Stimulated activated CD4-positive, alpha-beta T cell treated with anti-CD3 and anti-CD28 coated beads, Interleukin-4, amount 100 ng/mL, for 4 hours (primary cell): ENCODE results near the gene EEPD1.

ENCODE experiments used
- DNase-seq, 2 experiments: peaks; one replicate each; pipeline ENCODE4 v3.0.0-alpha.2; 2020

EEPD1 gene

GRCh38 chr7:36263095-36263484 lies 110.0 kb downstream of the EEPD1 start:
- DNase-seq = no peak

DNA sequence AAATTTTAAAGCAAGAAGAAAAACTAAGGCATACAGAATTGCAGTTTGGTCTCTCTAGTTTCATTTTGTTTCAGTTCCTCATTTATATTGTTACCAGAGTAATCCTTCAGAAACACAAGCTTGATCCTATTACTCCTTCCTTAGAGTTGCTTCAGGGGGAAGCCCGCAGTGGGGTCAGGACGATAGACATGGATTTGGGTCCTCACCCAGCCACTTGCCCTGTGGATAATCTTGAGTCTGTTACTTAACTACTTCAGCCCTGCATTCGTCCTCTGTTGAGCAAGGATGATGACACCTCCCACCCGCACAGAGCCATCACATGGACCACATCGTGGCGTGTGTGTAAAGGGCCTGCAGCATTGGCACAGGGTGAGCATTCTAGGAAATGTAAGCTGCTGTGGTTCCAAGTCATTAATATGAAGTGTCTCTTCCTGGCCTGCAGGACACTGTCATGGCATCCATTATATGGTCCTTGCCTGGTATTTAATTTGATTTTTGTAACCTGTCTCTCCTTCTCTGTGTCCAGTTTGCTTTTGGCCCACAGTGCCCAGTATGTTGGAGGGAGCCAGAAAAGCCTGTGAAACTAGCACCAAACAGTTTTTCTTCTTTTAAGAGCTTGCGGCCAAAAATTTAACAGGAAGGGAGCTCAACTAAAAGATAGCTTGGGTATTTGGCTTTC lies 111.2 kb downstream of the EEPD1 start:
- no peak for DNase-seq

DNA sequence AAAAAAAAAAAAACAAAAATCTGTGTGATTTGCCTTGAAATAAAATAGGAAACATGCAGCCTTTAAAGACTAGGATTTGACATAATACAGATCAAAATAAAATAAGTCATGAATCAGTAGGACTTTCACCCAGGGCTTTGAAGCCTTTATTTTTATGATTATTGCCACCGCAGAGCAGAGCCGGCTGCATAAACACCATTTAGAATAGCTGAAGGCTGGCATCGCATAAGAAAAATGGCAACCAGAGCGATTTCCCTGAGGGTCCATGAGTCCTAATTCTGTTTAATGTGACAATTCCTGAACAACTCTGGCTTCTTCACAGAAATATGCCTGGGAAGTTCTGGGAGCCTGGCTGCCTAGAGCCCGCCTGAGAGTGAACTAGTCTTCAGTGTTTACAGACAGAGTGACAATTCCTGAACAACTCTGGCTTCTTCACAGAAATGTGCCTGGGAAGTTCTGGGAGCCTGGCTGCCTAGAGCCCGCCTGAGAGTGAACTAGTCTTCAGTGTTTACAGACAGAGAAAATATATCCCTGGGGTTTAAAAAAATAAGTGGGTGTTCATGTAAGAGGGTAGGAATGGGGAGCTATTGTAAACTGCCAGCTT lies 112.0 kb downstream of the EEPD1 start:
- DNase-seq = no peak

DNA sequence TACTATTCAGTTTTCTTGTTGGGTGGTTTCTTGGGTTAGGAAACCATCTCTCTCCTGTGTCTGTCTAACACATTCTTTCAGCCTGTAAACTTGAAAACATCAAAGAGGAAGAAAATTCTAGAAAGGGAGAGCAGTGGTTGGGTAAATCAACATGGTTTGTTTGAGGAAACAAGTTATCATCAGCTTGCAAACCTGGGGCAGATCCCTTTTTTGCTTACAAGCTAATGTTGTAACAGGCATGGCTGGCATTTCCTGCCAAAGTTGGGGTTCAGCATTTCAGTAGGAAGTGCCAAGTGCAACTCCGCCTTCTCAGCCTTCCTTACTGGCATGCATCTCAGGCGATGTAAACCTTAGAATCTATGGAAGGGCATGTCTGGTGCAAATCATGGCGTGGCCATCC lies 112.6 kb downstream of the EEPD1 start:
- no peak for DNase-seq

DNA sequence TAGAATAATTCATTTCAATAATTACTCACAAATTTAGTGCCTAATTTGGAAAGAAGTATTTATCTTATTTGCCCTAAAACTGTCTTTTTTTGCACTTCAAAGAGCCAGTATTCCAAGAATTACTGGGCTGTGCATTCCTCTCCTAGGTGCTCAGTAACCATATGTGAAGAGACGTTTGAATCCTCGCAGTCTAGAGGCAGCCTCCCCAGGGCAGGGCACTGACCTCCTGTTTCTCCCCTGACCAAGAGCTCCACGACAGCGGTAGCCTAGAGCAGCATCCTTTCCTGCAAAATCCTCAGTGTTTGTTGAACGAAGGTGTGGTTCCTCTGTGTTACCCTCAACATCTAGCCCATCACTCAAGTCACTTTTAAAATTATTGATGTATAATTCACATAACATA lies 113.1 kb downstream of the EEPD1 start:
- no peak for DNase-seq

DNA sequence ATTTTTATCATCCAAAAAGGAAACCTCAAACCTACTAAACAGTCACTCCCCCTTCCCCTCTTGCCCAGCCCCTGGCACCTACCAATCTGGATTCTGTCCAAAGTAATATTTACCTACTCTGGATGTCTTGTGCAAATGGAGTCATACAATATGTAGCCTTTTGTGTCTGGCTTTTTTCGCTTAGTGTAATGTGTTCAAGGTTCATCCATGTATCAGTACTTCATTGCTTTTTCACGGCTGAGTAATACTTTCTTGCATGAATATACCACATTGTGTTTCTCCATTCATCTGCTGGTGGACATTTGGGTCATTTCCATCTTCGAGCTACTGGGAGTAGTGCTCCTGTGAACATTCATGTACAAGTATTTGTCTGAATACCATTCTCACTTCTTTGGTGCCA lies 113.6 kb downstream of the EEPD1 start:
- DNase-seq = no peak

GRCh38 chr7:36272211-36272566 lies 119.1 kb downstream of the EEPD1 start:
- no peak for DNase-seq

- no peak for DNase-seq
Observed at GRCh38 chr7:36272567-36273269, 119.7 kb downstream of the EEPD1 start.

GRCh38 chr7:36273836-36274235 lies 120.8 kb downstream of the EEPD1 start:
- DNase-seq = no peak

GRCh38 chr7:36275735-36276284 lies 122.8 kb downstream of the EEPD1 start:
- no peak for DNase-seq

GRCh38 chr7:36276428-36277248 lies 123.6 kb downstream of the EEPD1 start:
- no peak for DNase-seq

- DNase-seq = no peak
Observed at GRCh38 chr7:36277249-36277542, 124.1 kb downstream of the EEPD1 start.

DNA sequence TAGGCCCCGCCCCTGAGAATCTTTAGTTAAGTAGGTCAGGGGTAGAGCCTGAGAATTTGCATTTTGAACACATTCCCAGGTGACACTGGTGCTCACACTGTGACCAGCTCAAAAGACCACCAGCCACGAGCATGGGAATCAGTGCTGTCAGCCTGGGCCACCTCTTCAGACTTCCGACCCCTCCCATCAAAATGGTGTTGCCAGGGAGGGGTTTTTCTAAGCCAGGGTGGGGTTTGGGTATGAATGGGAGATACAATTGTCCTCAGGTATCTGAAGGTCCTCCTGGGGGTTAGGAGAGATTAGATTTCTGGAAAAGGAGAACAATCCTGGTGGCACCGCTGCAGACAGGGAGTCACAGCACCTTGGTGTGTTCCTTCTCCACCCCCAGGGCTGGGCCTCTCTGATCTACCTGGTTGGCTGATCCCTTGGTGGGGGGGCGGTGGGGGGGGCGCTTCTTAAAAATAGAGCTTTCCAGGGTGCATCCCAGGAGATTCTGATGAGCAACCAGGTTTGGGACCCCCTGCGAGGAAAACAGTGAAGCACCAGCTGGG lies 125.1 kb downstream of the EEPD1 start:
- DNase-seq = no peak

- no peak for DNase-seq
Observed at GRCh38 chr7:36278620-36279172, 125.6 kb downstream of the EEPD1 start.

- DNase-seq = no peak
Observed at GRCh38 chr7:36279200-36279925, 126.3 kb downstream of the EEPD1 start.

- DNase-seq = no peak
Observed at GRCh38 chr7:36279926-36280315, 126.9 kb downstream of the EEPD1 start.

DNA sequence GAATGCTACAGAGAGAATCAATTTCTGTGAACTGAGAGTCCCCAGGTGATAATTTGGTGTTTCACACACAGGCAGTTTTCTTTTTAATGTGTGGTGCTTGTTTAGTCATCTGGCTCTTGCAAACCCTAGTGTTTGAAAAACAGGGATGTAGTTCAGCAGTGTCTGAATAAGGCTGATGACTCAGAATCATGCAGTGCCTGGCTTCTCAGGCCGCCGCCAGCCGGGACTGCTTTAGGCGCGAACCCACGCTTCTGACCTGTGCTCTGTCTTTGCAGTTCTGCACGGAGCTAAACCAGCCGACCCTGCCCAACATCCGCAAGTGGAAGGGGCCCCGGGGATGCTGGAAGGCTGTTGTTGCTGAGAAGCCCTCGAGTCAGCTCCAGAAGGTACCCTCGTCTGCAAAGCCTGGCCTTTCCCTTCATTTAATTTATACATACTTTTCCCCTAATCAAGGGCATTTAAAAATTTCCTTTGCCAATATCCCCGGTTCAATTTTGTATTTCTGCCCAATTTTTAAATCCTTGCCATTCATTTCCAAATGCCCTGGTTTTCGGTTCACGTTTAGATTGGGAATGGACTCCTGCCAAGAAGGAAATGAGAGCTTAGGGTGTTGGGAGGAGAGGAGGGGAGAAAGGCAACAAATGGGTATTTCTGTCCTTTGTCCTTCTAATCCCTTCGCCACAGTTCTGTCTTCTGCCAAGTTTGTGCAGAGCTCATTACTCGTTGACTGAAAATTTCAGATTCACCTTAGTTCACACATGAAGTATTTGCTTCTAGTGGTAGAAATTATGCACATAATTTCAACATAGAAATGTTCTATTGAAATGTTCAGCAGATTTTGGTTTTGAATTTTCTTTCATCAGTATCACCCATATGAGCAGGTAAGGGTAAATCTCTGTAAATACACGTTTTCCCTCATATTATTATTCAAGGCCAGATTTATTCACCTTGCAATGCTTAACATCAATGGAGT lies 128.1 kb downstream of the EEPD1 start:
- no peak for DNase-seq

- no peak for DNase-seq
Observed at GRCh38 chr7:36281945-36282717, 129.1 kb downstream of the EEPD1 start.

DNA sequence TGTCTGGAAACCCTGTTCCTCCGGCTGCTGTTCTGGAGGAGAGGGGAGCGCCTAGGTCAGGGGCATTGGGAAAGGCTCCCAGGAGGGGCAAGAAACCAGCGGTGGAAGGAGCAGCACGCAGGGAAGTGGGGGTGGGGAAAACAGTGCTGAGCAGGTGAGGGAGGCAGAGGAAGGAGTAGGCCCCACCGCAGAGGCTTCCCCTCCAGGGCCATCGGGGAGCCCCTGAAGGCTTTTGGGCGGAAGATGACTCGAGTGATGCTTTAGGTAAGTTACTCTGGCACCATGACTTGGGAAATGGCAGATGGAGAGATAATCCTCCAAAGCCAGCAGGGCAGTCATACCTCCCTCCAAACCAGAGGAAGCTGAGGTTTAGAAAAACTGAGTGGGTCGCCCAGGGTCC lies 130.1 kb downstream of the EEPD1 start:
- no peak for DNase-seq

GRCh38 chr7:36283711-36284130 lies 130.7 kb downstream of the EEPD1 start:
- DNase-seq = no peak
